ENCODE results near the gene TBC1D16.
"Not testable (repeated sequence)": the region's sequence is repeated elsewhere in the genome, so short reads cannot be mapped to it uniquely, and the experiment has no call there.

Gene TBC1D16

GRCh38 chr17:80051681-80052080 lies 16.0 kb upstream of the TBC1D16 start:
- no peak for DNase-seq (ENCODE audit: low read depth)

- no peak for DNase-seq (ENCODE audit: low read depth)
Observed at GRCh38 chr17:80050706-80051105, 15.0 kb upstream of the TBC1D16 start.

- DNase-seq (ENCODE audit: low read depth) = no peak
Observed at GRCh38 chr17:80049986-80050385, 14.3 kb upstream of the TBC1D16 start.

GRCh38 chr17:80047176-80047575 lies 11.5 kb upstream of the TBC1D16 start:
- no peak for DNase-seq (ENCODE audit: low read depth)

- not testable (repeated sequence) for DNase-seq (ENCODE audit: low read depth)
Observed at GRCh38 chr17:80046709-80047108, 11.0 kb upstream of the TBC1D16 start.

GRCh38 chr17:80045703-80046102 lies 10.0 kb upstream of the TBC1D16 start:
- DNase-seq (ENCODE audit: low read depth) = no peak

GRCh38 chr17:80043963-80044362 lies 8.3 kb upstream of the TBC1D16 start:
- no peak for DNase-seq (ENCODE audit: low read depth)

- no peak for DNase-seq (ENCODE audit: low read depth)
Observed at GRCh38 chr17:80036715-80037477, 1.2 kb upstream of the TBC1D16 start.

- DNase-seq (ENCODE audit: low read depth) = peak; percentile 38
Observed at GRCh38 chr17:80035937-80036714, 454 bp upstream of the TBC1D16 start, which contains the start of gene CCDC40. CCDC40 (plus strand) TSS chr17:80036642; CDS start chr17:80036663, 21 bp downstream.

- no peak for DNase-seq (ENCODE audit: low read depth)
Observed at GRCh38 chr17:80034791-80035686, 633 bp downstream of the TBC1D16 start.

GRCh38 chr17:80033840-80034239 lies 1.8 kb downstream of the TBC1D16 start:
- no peak for DNase-seq (ENCODE audit: low read depth)

GRCh38 chr17:80032614-80033171 lies 3.0 kb downstream of the TBC1D16 start:
- DNase-seq (ENCODE audit: low read depth) = no peak

GRCh38 chr17:80031691-80032430 lies 3.8 kb downstream of the TBC1D16 start:
- DNase-seq (ENCODE audit: low read depth) = no peak

GRCh38 chr17:80030730-80031410 lies 4.8 kb downstream of the TBC1D16 start:
- DNase-seq (ENCODE audit: low read depth) = no peak

- no peak for DNase-seq (ENCODE audit: low read depth)
Observed at GRCh38 chr17:80029258-80029974, 6.3 kb downstream of the TBC1D16 start.

- no peak for DNase-seq (ENCODE audit: low read depth)
Observed at GRCh38 chr17:80028030-80028429, 7.6 kb downstream of the TBC1D16 start.

- no peak for DNase-seq (ENCODE audit: low read depth)
Observed at GRCh38 chr17:80027043-80027435, 8.6 kb downstream of the TBC1D16 start.

GRCh38 chr17:80026359-80027042 lies 9.2 kb downstream of the TBC1D16 start:
- no peak for DNase-seq (ENCODE audit: low read depth)

- no peak for DNase-seq (ENCODE audit: low read depth)
Observed at GRCh38 chr17:80025796-80026195, 9.9 kb downstream of the TBC1D16 start.
